NAMALWA (cell line): ENCODE measurements around the gene PLCG1.

Experiments used
- DNase-seq: peaks from one replicate; pipeline ENCODE4 v3.0.0-alpha.2; 2015; ENCODE audit warnings: low spot score

PLCG1 gene

GRCh38 chr20:41167118-41167470 is 29.8 kb downstream of the PLCG1 start:
- DNase-seq: no peak

GRCh38 chr20:41167481-41168253 is 30.3 kb downstream of the PLCG1 start:
- DNase-seq: peak; percentile 16

GRCh38 chr20:41168281-41169161 is 31.2 kb downstream of the PLCG1 start:
- no peak for DNase-seq

- DNase-seq: no peak
Observed at GRCh38 chr20:41169162-41169690, 31.9 kb downstream of the PLCG1 start.

GRCh38 chr20:41169791-41170351 is 32.5 kb downstream of the PLCG1 start:
- DNase-seq: no peak

GRCh38 chr20:41170386-41171105 is 33.2 kb downstream of the PLCG1 start:
- DNase-seq: no peak

GRCh38 chr20:41171736-41172295 is 34.5 kb downstream of the PLCG1 start:
- DNase-seq: no peak

- no peak for DNase-seq
Observed at GRCh38 chr20:41172296-41173140, 35.2 kb downstream of the PLCG1 start.

GRCh38 chr20:41173161-41173721 is 35.9 kb downstream of the PLCG1 start:
- DNase-seq: peak; percentile 63

- no peak for DNase-seq
Observed at GRCh38 chr20:41173791-41174341, 36.5 kb downstream of the PLCG1 start.

GRCh38 chr20:41174373-41174772 is 37.0 kb downstream of the PLCG1 start:
- DNase-seq: no peak

- no peak for DNase-seq
Observed at GRCh38 chr20:41174782-41175181, 37.4 kb downstream of the PLCG1 start.

- no peak for DNase-seq
Observed at GRCh38 chr20:41175201-41175651, 37.9 kb downstream of the PLCG1 start.

GRCh38 chr20:41175727-41176330 is 38.5 kb downstream of the PLCG1 start:
- DNase-seq: no peak

GRCh38 chr20:41176711-41177552 is 39.6 kb downstream of the PLCG1 start:
- DNase-seq: no peak

- DNase-seq: no peak
Observed at GRCh38 chr20:41177636-41178035, 40.3 kb downstream of the PLCG1 start.

GRCh38 chr20:41178495-41178894 is 41.2 kb downstream of the PLCG1 start:
- DNase-seq: no peak

- no peak for DNase-seq
Observed at GRCh38 chr20:41178904-41179432, 41.6 kb downstream of the PLCG1 start.
